Measurements from ENCODE around the gene MBP. TPM values are rescaled to one million over a fixed set of nuclear protein-coding genes. Genes with fewer than 3 reads are reported as not detected.
"Not testable (repeated sequence)": the region's sequence is repeated elsewhere in the genome, so short reads cannot be mapped to it uniquely, and the experiment has no call there.

Gene MBP
- total RNA-seq, 1 experiment from 2014 or later = 0.24 TPM

- DNase-seq (ENCODE audit: low read depth) = no peak
Observed at GRCh38 chr18:76957384-76958355, 174.9 kb downstream of the MBP start.

- DNase-seq (ENCODE audit: low read depth) = no peak
Observed at GRCh38 chr18:76956648-76957047, 175.9 kb downstream of the MBP start.

- no peak for DNase-seq (ENCODE audit: low read depth)
Observed at GRCh38 chr18:76955524-76956170, 176.9 kb downstream of the MBP start.

- no peak for DNase-seq (ENCODE audit: low read depth)
Observed at GRCh38 chr18:76953583-76954233, 178.9 kb downstream of the MBP start.

GRCh38 chr18:76953156-76953555 lies 179.4 kb downstream of the MBP start:
- no peak for DNase-seq (ENCODE audit: low read depth)

GRCh38 chr18:76952747-76953146 lies 179.8 kb downstream of the MBP start:
- DNase-seq (ENCODE audit: low read depth) = no peak

GRCh38 chr18:76951456-76952247 lies 180.9 kb downstream of the MBP start:
- DNase-seq (ENCODE audit: low read depth) = no peak

GRCh38 chr18:76948345-76948744 lies 184.2 kb downstream of the MBP start:
- no peak for DNase-seq (ENCODE audit: low read depth)

GRCh38 chr18:76944346-76944745 lies 188.2 kb downstream of the MBP start:
- not testable (repeated sequence) for DNase-seq (ENCODE audit: low read depth)

GRCh38 chr18:76943542-76944339 lies 188.8 kb downstream of the MBP start:
- DNase-seq (ENCODE audit: low read depth) = no peak

- no peak for DNase-seq (ENCODE audit: low read depth)
Observed at GRCh38 chr18:76941284-76941683, 191.3 kb downstream of the MBP start.

- no peak for DNase-seq (ENCODE audit: low read depth)
Observed at GRCh38 chr18:76938619-76939018, 194.0 kb downstream of the MBP start.

GRCh38 chr18:76937597-76937996 lies 195.0 kb downstream of the MBP start:
- no peak for DNase-seq (ENCODE audit: low read depth)

GRCh38 chr18:76936877-76937276 lies 195.7 kb downstream of the MBP start:
- DNase-seq (ENCODE audit: low read depth) = no peak

- DNase-seq (ENCODE audit: low read depth) = no peak
Observed at GRCh38 chr18:76935722-76936337, 196.8 kb downstream of the MBP start.

- DNase-seq (ENCODE audit: low read depth) = no peak
Observed at GRCh38 chr18:76932026-76932819, 200.4 kb downstream of the MBP start.

GRCh38 chr18:76931171-76931570 lies 201.4 kb downstream of the MBP start:
- DNase-seq (ENCODE audit: low read depth) = no peak

Data from HT1080 (cell line).